ENCODE results near the gene DEFB132. TPM values are rescaled to one million over a fixed set of nuclear protein-coding genes. Genes with fewer than 3 reads are reported as not detected.

Gene DEFB132
- total and polyA plus RNA-seq, 2 of the 13 experiments (the other 11 are each of a cell fraction or from before 2014, with no cell fraction given): not detected

DNA sequence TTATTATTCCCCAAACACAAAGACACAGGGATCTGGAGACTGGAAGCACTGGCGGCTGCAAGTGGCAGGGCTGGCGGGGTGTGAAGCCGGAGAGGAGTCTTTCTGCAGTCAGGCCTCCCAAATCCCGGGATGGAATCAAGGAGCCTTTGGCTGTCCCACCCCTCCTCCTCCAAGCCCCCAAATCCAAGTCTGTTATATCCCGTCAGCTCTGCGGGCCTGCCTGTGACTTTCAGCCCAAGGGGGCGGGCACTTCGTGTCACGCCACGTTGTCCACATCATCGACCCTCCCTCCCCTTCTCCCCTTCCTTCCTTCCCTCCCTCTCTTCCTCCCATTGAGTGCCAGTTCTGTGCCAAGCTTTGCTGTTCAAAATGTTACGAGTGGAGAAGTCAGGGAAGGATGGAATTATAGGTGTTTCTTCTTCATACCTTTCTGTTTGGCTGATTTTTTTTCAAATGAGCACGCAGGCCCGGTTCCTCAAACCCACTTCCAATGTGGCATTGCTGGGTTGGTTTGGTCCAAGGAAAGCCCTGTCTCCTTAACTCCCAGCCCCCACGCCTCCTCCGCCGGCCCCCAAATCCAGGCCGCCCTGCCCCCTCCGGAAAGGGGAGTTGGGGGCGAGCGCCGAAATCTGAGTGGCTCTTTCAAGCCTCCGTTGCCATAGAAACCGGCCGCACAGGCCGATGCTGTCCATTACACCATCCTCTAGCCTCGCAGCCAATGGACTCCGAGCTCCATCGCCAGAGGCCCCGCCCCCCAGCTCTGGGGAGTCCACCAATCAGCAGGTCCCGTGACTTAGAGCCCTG is 52.5 kb downstream of the DEFB132 start (continued):
- TF ChIP-seq RBM22 (optimal IDR thresholded peaks at IDR 0.05; ENCODE audit: low read length) (no peak), JDP2 (CRISPR knock-in tag; IDR thresholded peaks at IDR 0.05; ENCODE audit: borderline replicate concordance) (no peak), ZNF619 (CRISPR knock-in tag; IDR thresholded peaks at IDR 0.05) (peak; percentile 68; the same call in 1 of the 2 replicates), THRA (CRISPR knock-in tag; IDR thresholded peaks at IDR 0.05; ENCODE audit: borderline replicate concordance) (peak; percentile 32), ZFP82 (CRISPR knock-in tag; IDR thresholded peaks at IDR 0.05; ENCODE audit: borderline replicate concordance) (no peak; the same call in 1 of the 2 replicates), NFRKB (IDR thresholded peaks at IDR 0.05) (no peak), ZNF235 (CRISPR knock-in tag; IDR thresholded peaks at IDR 0.05; ENCODE audit: borderline replicate concordance) (peak; percentile 96; the same call in 1 of the 2 replicates), ZNF766 (CRISPR knock-in tag; IDR thresholded peaks at IDR 0.05; ENCODE audit: borderline replicate concordance) (no peak), NR2F2 (IDR thresholded peaks at IDR 0.05; ENCODE audit: borderline replicate concordance, low read depth) (no peak), GATAD1 (CRISPR knock-in tag; IDR thresholded peaks at IDR 0.05) (peak; percentile 53; the same call in 1 of the 2 replicates), ZNF598 (CRISPR knock-in tag; IDR thresholded peaks at IDR 0.05; ENCODE audit: borderline replicate concordance) (peak; percentile 90; the same call in 1 of the 2 replicates), ZNF264 (CRISPR knock-in tag; IDR thresholded peaks at IDR 0.05) (no peak), HNRNPH1 (optimal IDR thresholded peaks at IDR 0.05; ENCODE audit: low read depth, low read length) (no peak), ZNF569 (CRISPR knock-in tag; IDR thresholded peaks at IDR 0.05; ENCODE audit: borderline replicate concordance) (no peak), CEBPB (IDR thresholded peaks at IDR 0.05; ENCODE audit: borderline replicate concordance, low read depth, low read length) (peak; percentile 56; the same call in 1 of the 2 replicates), CHCHD3 (CRISPR knock-in tag; IDR thresholded peaks at IDR 0.05) (no peak), NFKB2 (CRISPR knock-in tag; IDR thresholded peaks at IDR 0.05; ENCODE audit: borderline replicate concordance) (peak; percentile 54; the same call in 1 of the 2 replicates), AKAP8 (CRISPR knock-in tag; IDR thresholded peaks at IDR 0.05) (0 out of 2 replicates have a peak, but pooled peaks have one; percentile 10), MATR3 (CRISPR knock-in tag; IDR thresholded peaks at IDR 0.05) (no peak), ZNF543 (CRISPR knock-in tag; IDR thresholded peaks at IDR 0.05) (peak; percentile 86), ZNF839 (CRISPR knock-in tag; IDR thresholded peaks at IDR 0.05; ENCODE audit: borderline replicate concordance) (no peak), SIX4 (CRISPR knock-in tag; IDR thresholded peaks at IDR 0.05) (peak; percentile 37; the same call in 1 of the 2 replicates), PHF8 (CRISPR knock-in tag; IDR thresholded peaks at IDR 0.05) (peak; percentile 60), ZBTB1 (CRISPR knock-in tag; IDR thresholded peaks at IDR 0.05; ENCODE audit: borderline replicate concordance) (no peak), ZNF20 (CRISPR knock-in tag; IDR thresholded peaks at IDR 0.05) (no peak), ARNTL (CRISPR knock-in tag; IDR thresholded peaks at IDR 0.05) (no peak; the same call in 1 of the 2 replicates), SIX1 (CRISPR knock-in tag; IDR thresholded peaks at IDR 0.05; ENCODE audit: borderline replicate concordance) (no peak), ZNF251 (CRISPR knock-in tag; IDR thresholded peaks at IDR 0.05) (0 out of 2 replicates have a peak, but pooled peaks have one; percentile 63), SMARCC2 (IDR thresholded peaks at IDR 0.05) (no peak)
- TF ChIP-seq, protein P1, sequence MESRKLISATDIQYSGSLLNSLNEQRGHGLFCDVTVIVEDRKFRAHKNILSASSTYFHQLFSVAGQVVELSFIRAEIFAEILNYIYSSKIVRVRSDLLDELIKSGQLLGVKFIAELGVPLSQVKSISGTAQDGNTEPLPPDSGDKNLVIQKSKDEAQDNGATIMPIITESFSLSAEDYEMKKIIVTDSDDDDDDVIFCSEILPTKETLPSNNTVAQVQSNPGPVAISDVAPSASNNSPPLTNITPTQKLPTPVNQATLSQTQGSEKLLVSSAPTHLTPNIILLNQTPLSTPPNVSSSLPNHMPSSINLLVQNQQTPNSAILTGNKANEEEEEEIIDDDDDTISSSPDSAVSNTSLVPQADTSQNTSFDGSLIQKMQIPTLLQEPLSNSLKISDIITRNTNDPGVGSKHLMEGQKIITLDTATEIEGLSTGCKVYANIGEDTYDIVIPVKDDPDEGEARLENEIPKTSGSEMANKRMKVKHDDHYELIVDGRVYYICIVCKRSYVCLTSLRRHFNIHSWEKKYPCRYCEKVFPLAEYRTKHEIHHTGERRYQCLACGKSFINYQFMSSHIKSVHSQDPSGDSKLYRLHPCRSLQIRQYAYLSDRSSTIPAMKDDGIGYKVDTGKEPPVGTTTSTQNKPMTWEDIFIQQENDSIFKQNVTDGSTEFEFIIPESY (CRISPR knock-in tag; IDR thresholded peaks at IDR 0.05): no peak; the same call in 1 of the 2 replicates

Measured in HepG2 (cell line).